GM13977 (cell line): ENCODE data around the gene CACNA1D.

Source experiments
- DNase-seq: peaks from one replicate; pipeline ENCODE4 v3.0.0; 2012; ENCODE audit warnings: low spot score
- in situ Hi-C: fragments of 300-500 bp; cut with MboI; formaldehyde crosslinking; loops from one replicate; pipeline ENCODE4 v1.12.0; 2022; ENCODE audit warnings: low sequenced_read_pairs, low pct_unique_long_range_greater_than_20kb, mixed read lengths, inconsistent platforms; ENCODE audit not compliant: unreplicated experiment
- TF ChIP-seq, protein P1 (sequence below): IDR thresholded peaks from 2 replicates; pipeline ENCODE4 v1.5.1; 2012; ENCODE audit warnings: mild to moderate bottlenecking, control low read depth; ENCODE audit not compliant: insufficient read depth; ENCODE audit errors: extremely low read depth, missing control alignments

CACNA1D gene

DNA sequence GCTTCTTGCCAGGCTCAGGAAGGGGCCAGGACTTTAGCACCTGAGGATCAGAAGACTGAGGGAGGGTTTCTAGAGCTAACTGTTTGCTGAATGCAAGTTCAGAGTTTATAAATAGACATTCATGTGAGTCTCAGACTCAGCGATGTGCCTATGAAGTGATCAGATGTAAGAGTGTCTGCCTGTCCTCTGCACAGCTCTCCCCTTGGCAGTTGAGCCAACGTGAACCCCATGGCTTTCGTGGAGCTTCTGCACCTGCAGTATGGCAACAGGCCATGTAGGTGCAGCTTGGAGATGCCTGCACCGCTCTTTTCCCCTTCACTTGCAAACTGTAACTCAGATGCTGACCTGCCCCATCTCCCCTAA lies 209.9 kb downstream of the CACNA1D start:
- TF ChIP-seq, protein P1, sequence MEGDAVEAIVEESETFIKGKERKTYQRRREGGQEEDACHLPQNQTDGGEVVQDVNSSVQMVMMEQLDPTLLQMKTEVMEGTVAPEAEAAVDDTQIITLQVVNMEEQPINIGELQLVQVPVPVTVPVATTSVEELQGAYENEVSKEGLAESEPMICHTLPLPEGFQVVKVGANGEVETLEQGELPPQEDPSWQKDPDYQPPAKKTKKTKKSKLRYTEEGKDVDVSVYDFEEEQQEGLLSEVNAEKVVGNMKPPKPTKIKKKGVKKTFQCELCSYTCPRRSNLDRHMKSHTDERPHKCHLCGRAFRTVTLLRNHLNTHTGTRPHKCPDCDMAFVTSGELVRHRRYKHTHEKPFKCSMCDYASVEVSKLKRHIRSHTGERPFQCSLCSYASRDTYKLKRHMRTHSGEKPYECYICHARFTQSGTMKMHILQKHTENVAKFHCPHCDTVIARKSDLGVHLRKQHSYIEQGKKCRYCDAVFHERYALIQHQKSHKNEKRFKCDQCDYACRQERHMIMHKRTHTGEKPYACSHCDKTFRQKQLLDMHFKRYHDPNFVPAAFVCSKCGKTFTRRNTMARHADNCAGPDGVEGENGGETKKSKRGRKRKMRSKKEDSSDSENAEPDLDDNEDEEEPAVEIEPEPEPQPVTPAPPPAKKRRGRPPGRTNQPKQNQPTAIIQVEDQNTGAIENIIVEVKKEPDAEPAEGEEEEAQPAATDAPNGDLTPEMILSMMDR = no peak
- in situ Hi-C loops = loop anchor here (25.0 kb wide), 1 partner anchor 317 kb away; no protein-coding TSS in a partner anchor
- no peak for DNase-seq

- DNase-seq = no peak
- TF ChIP-seq, protein P1 = no peak
- in situ Hi-C loops = loop anchor here (25.0 kb wide), 1 partner anchor 318 kb away; no protein-coding TSS in a partner anchor
Measured at GRCh38 chr3:53705024-53705745, 210.8 kb downstream of the CACNA1D start.

DNA sequence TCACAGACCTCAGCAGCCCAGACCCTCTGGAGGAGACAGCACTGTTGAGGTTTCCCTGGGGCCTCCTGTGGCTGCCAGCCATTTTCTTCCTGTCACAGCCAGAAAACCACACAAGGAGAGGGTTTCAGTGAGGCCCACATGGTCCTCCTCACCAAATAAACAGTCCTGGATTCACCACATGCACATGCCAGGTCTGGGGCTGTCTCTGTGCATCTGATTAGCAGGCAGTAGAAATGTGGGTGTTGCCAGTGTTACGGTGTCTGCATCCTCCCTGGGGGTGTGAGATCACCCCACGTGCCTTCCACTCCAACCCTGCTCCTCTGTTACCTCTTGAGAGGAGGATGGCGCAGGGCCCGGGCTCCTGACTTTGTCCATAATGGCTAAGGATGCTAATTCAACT lies 211.4 kb downstream of the CACNA1D start:
- TF ChIP-seq, protein P1 = no peak
- DNase-seq = no peak
- in situ Hi-C loops = loop anchor here (25.0 kb wide), 1 partner anchor 318 kb away; no protein-coding TSS in a partner anchor

GRCh38 chr3:53707222-53707621 lies 212.8 kb downstream of the CACNA1D start:
- in situ Hi-C loops = loop anchor here (25.0 kb wide), 1 partner anchor 320 kb away; no protein-coding TSS in a partner anchor
- DNase-seq = no peak
- TF ChIP-seq, protein P1 = no peak

- in situ Hi-C loops = loop anchor here (25.0 kb wide), 1 partner anchor 321 kb away; no protein-coding TSS in a partner anchor
- TF ChIP-seq, protein P1 = no peak
- DNase-seq = no peak
Measured at GRCh38 chr3:53708001-53708621, 213.7 kb downstream of the CACNA1D start.

- TF ChIP-seq, protein P1 = no peak
- in situ Hi-C loops = loop anchor here (25.0 kb wide), 1 partner anchor 322 kb away; no protein-coding TSS in a partner anchor
- no peak for DNase-seq
Measured at GRCh38 chr3:53709256-53709655, 214.8 kb downstream of the CACNA1D start.
